ENCODE measurements around the gene RAET1G. TPM values are rescaled to one million over a fixed set of nuclear protein-coding genes. Genes with fewer than 3 reads are reported as not detected.
A peak's percentile ranks its signal among the peaks of the same experiment; 100 is the strongest.

RAET1G gene
- total and polyA plus RNA-seq, 11 donors: 0.22 to 1.9 (median 0.25) TPM; not detected in 8

DNA sequence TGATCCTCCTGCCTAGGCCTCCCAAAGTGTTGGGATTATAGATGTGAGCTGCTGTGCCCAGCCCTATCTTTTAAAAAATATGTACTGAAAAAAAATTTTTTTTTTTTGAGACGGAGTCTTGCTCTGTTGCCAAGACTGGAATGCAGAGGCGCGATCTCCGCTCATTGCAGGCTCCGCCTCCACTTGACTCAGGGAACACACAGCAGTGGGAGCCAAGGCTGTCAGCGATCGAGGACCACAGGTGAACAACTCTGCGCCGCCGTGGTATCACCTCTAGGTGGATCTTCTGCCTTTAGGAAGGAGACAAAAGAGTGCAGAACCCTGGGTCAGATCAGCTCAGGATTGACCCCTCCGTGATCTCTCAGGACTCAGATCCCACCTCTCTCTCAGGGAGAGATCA lies 38.7 kb downstream of the RAET1G start:
- H3K4me3 ChIP-seq: no peak overlapping the region
- H3K36me3 ChIP-seq: no peaks in the 10 kb centered on the region
- no peaks in the 10 kb centered on the region for H3K27me3 ChIP-seq
- H3K27ac ChIP-seq: no peak overlapping the region
- H3K4me1 ChIP-seq: no peaks in the 10 kb centered on the region
- 37 to 55% (median 46%) methylated on average over 11 of the region's 11 CpGs for WGBS, 4 donors
- peak in 2 of 5 donors; percentile 42 to 49 for DNase-seq
- no peak for TF ChIP-seq POLR2A (IDR thresholded peaks at IDR 0.05)
- TF ChIP-seq, protein P1, sequence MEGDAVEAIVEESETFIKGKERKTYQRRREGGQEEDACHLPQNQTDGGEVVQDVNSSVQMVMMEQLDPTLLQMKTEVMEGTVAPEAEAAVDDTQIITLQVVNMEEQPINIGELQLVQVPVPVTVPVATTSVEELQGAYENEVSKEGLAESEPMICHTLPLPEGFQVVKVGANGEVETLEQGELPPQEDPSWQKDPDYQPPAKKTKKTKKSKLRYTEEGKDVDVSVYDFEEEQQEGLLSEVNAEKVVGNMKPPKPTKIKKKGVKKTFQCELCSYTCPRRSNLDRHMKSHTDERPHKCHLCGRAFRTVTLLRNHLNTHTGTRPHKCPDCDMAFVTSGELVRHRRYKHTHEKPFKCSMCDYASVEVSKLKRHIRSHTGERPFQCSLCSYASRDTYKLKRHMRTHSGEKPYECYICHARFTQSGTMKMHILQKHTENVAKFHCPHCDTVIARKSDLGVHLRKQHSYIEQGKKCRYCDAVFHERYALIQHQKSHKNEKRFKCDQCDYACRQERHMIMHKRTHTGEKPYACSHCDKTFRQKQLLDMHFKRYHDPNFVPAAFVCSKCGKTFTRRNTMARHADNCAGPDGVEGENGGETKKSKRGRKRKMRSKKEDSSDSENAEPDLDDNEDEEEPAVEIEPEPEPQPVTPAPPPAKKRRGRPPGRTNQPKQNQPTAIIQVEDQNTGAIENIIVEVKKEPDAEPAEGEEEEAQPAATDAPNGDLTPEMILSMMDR (IDR thresholded peaks at IDR 0.05): no peak
- H3K9me3 ChIP-seq: no peaks in the 10 kb centered on the region
- intact Hi-C loops (cut with DNase I): no loop called here
- ATAC-seq: peak in 2 of 4 donors; percentile 36 to 37

DNA sequence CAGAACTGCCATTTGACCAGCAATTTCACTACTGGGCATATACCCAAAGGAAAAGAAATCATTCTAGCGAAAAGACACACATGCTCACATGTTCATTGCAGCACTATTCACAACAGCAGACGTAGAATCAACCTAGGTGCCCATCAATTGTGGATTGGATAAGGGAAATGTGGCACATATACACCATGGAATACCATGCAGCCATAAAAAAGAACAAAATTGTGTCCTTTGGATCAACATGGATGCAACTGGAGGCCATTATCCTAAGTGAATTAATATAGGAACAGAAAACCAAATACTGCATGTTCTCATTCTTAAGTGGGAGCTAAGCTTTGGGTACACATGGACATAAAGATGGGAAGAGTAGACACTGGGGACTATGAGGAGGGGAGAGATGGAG lies 41.1 kb downstream of the RAET1G start:
- intact Hi-C loops (cut with DNase I): no loop called here
- no peak for TF ChIP-seq POLR2A (IDR thresholded peaks at IDR 0.05)
- TF ChIP-seq, protein P1 (IDR thresholded peaks at IDR 0.05): no peak
- DNase-seq (no peak), ATAC-seq (no peak)
- H3K36me3 ChIP-seq: no peaks in the 10 kb centered on the region
- 87 to 98% (median 91%) methylated on average over 2 of the region's 2 CpGs for WGBS, 4 donors
- H3K27me3 ChIP-seq: no peaks in the 10 kb centered on the region
- no peak overlapping the region for H3K27ac ChIP-seq
- no peaks in the 10 kb centered on the region for H3K9me3 ChIP-seq
- H3K4me1 ChIP-seq: no peaks in the 10 kb centered on the region
- H3K4me3 ChIP-seq: no peak overlapping the region

DNA sequence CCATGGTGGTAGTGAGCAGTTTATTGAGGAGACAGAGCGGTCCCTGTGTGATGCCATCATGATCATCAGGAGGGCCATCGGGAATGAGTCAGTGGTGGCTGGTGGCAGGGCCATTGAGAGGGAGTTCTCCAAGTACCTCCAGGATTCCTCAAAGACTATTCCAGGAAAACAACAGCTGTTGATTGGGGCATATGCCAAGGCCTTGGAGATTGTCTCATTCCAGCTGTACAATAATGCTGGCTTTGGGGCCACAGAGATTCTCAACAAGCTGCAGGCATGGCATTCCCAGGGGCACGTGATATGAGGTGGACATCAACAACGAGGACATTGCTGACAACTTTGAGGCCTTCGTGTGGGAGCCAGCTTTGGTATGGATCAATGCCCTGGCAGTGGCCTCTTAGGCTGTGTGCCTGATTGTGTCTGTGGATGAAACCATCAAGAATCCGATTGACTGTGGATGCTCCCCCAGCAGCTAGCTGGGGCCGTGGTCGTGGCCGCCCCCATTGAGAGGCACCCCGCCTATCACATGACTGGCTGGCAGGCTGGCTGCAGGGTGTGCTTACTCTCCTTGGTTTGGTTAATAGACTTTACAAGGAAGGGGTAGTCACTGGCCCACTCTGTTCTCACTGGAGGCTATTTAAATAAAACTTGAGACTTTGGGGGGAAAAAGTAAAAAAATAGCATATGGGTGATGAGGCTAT lies 41.7 kb downstream of the RAET1G start:
- Histone ChIP-seq H3K4me3 (no peak overlapping the region), H3K9me3 (no peaks in the 10 kb centered on the region), H3K4me1 (no peaks in the 10 kb centered on the region), H3K27ac (no peak overlapping the region), H3K36me3 (no peaks in the 10 kb centered on the region), H3K27me3 (no peaks in the 10 kb centered on the region)
- DNase-seq (no peak), ATAC-seq (no peak)
- 77 to 93% (median 84%) methylated on average over 10 of the region's 10 CpGs for WGBS, 4 donors
- intact Hi-C loops (cut with DNase I): no loop called here
- TF ChIP-seq, protein P1 (IDR thresholded peaks at IDR 0.05): no peak
- TF ChIP-seq POLR2A (IDR thresholded peaks at IDR 0.05): no peak

DNA sequence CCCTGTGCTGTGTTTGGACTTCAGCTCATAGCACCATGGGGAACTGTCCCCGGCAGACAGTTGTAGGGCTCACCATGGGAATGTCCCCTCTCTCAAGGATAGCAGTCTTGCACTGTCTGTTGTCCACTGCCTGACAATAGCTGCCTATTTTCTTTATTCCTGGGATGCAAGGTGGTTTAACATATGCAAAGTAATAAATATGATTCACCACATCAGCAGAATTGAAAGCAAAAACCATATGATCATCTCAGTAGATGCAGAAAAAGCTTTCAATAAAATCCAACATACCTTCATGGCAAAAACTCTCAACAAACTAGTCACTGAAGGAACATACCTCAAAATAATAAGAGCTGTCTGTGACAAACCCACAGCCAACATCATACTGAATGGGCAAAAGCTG lies 45.3 kb downstream of the RAET1G start:
- Histone ChIP-seq H3K27ac (no peak overlapping the region), H3K4me1 (no peaks in the 10 kb centered on the region), H3K4me3 (no peak overlapping the region), H3K9me3 (peaks cover 0 to 8% (median 0%) of the 10 kb centered on the region in 12 donors), H3K36me3 (no peaks in the 10 kb centered on the region), H3K27me3 (no peaks in the 10 kb centered on the region)
- intact Hi-C loops (cut with DNase I): no loop called here
- no peak for ATAC-seq
- 75 to 86% (median 83%) methylated on average over 1 of the region's 1 CpG for WGBS, 4 donors
- no peak for TF ChIP-seq POLR2A (IDR thresholded peaks at IDR 0.05)
- TF ChIP-seq, protein P1 (IDR thresholded peaks at IDR 0.05): no peak
- DNase-seq: no peak
